Activated T-cell treated with anti-CD3 and anti-CD28 coated beads for 1 hour (primary cell): Measurements from ENCODE around the gene LRRIQ3.
"Not testable (repeated sequence)": the region's sequence is repeated elsewhere in the genome, so short reads cannot be mapped to it uniquely, and the experiment has no call there.

Experiments
- DNase-seq: peaks from one replicate; pipeline ENCODE4 v3.0.0-alpha.2; 2020; ENCODE audit warnings: low read depth

The LRRIQ3 gene

DNA sequence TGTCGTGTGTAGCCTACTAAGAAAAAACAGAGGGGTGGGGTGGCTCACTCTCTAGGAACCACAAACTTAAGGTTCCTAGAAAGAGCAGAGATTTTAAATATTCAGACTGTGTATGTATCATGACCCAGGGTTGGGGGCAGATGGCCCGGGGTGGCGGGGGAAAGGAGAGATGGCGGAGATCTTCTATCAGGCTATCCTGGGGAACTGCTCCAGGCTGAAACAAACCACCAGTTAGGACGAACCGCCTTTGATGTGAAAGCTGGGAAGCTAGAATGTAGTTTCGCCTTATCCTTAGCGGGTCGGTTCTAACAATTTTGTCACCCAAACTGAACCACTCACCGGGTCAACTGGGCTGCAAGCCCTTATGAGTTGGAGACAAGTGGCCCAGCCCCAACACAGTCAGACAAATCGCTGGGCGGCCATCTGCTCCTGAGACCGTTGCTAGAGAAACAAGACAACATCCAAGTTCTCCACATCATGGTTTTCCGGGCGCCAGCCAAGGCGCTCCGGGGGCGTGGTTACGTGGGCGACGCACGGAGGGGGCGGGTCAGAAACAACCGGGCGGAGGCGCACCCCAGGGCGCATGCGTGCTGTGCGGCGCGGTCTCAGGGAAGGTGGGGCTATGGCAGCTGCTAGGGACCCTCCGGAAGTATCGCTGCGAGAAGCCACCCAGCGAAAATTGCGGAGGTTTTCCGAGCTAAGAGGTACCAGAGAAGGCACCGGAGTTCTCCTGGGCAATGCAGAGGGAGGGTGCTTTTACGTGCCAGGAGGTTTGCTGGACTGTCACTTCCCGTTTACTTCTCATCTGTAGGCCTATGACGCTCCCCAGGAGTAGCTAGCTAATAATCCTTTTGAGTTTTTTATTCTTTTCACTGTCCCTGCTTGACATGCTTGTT, at the start of gene LRRIQ3, which contains the start of gene FPGT:
LRRIQ3 (minus strand) TSS at position 520 of the 896 bp plus-strand sequence. CDS start 14,492 bp downstream, outside the sequence.
FPGT (plus strand) TSS at position 586 of the 896 bp plus-strand sequence; CDS start at position 623, 37 bp downstream.
- peak; percentile 97 for DNase-seq

- DNase-seq = no peak
Observed at GRCh38 chr1:74246315-74246714, 48.3 kb upstream of the LRRIQ3 start.

DNA sequence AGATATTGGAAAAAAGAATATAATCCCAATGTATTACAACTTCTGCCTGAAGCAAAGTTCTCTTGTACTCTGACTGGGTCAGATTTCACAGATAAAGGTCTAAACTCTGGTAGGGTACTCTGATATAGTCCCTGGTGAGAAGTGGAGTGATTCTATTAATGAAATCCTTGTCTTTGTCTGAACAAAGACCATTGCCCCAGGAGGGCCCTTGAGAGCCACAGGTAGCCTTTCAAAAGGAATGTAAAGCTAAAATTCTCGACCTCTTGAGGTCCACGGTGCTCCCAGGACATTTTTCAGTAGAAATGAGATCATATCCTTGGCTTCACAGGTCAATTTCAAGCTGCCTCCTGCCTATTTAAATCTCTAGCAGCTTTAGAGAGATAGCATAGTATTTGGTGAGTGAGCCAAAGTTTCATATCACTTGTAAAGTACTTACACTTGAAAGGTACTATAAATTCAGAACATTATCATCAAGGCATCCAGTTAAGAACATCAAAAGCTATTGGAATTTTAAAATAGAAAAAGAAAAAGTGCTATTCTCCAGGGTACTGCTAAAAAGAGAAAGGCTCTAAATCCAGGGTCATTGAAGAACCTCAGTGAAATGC, 47.3 kb upstream of the LRRIQ3 start:
- no peak for DNase-seq

- DNase-seq = no peak
Observed at GRCh38 chr1:74237787-74238186, 39.8 kb upstream of the LRRIQ3 start.

DNA sequence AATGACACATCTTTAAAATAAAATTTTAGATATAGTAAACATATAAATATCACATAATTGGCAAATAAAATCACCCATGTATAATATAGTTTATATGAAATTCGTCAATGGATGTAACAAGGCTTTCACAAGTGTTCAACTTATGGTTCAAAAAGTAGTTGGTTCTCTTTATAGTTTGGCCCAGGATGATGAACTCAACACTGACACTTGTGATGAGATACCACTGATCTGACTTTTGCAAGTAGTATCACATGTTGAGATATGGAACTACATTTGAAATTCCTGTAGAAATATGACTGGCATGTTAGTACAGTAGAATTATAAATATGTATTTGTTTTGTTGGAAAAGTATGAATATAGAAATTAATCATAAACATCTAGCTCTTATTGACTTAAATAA, 39.1 kb upstream of the LRRIQ3 start:
- no peak for DNase-seq

GRCh38 chr1:74236440-74236839, 38.5 kb upstream of the LRRIQ3 start:
- DNase-seq = no peak

DNA sequence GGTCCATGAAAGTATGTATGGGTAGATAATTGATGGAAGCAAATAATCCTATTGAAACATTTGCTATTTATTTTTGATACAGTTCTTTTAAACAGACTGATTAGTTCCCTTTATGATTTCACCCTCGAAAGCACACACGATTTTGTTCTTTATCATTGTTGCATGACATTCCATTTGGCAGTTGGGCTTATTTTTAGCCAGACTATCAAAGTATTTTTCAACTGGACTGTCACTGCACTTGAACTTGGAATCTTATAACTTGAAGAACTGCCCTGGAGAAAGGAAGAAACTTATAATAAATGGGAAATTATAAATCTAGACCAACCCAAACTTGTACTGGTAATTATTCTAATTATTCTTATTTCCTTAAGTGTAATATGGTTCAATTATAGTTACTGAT, 37.2 kb upstream of the LRRIQ3 start, which contains the start of gene TNNI3K:
TNNI3K (plus strand) TSS at position 235 of the 400 bp plus-strand sequence; CDS start at position 300, 65 bp downstream.
- no peak for DNase-seq

DNA sequence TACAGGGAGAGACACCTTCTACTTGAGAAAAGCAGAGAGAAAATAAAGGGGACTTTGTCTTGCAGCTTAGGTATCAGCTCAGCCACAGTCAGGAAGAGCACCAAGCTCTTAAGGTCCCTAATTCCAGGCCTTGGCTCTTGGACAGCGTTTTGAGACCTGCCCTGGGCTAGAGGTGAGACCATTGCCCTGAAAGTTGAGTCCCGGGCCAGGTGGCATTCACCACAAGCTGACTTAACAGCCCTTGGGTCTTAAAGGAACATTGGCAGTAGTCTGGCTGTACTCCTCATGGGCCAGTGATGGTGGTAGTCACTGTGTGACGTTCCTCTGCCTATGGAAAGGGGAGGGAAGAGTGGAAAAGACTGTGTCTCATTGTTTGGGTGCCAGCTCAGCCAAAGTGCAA, 25.5 kb upstream of the LRRIQ3 start:
- no peak for DNase-seq

- DNase-seq = no peak
Observed at GRCh38 chr1:74222701-74223100, 24.7 kb upstream of the LRRIQ3 start.

- no peak for DNase-seq
Observed at GRCh38 chr1:74215229-74215628, 17.3 kb upstream of the LRRIQ3 start.

DNA sequence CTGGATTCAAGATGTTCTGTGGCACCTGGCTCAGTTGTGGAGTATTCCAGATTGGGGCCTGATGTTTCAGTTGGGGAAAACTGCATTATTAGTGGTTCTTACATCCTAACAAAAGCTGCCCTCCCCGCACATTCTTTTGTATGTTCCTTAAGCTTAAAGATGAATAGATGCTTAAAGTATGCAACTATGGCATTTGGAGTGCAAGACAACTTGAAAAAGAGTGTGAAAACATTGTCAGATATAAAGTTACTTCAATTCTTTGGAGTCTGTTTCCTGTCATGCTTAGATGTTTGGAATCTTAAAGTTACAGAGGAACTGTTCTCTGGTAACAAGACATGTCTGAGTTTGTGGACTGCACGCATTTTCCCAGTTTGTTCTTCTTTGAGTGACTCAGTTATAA, 7.3 kb upstream of the LRRIQ3 start:
- no peak for DNase-seq

DNA sequence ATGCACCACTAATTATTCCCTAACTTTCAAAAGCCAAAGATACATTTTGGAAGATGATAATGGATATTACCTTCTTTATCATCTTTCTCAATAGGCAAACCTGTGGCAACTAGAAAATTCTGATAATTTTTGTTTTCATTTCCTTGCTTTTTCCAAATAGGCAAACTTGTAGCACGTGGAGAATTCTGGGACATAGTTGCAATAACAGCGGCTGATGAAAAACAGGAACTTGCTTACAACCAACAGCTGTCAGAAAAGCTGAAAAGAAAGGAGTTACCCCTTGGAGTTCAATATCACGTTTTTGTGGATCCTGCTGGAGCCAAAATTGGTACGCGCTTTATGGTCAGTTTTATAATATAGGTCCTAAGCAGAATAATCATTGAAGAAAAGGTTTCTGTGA, 1.5 kb upstream of the LRRIQ3 start:
- no peak for DNase-seq

DNA sequence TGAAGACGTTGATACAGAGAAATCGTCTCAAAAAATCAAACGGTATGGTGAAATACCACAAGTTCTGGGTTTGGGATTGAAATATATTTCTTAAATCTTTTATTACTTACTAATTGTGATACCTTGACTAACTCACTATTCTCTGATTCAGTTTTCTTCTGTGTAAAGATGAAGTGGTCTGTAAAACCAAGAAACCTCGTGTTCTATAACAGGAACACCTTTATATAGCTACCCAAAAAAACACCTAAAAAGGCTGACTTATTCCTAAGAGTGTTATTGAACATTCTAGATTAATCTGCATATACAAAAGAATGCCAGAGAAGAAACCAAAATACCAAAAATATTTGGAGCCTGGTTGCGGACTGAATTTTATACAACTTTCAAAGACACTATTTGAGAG, 721 bp downstream of the LRRIQ3 start:
- no peak for DNase-seq

GRCh38 chr1:74195339-74195738, 2.6 kb downstream of the LRRIQ3 start:
- DNase-seq = no peak

DNA sequence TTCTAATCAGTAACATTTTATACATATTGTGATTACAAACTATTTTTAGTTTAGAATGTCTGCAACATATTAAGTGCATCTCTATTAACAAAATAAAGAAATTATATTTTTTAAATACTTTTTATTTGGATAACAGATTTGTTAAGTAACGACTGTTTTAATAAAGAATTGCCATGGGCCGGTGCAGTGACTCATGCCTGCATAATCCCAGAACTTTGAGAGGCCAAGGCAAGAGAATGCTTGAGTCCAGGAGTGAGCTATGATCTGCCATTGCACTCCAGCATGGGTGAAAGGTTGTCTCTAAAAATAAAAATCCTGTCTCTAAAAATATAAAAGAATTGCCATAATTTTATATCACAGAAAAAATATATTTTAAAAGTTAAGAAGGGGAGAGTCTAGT, 4.1 kb downstream of the LRRIQ3 start:
- no peak for DNase-seq

DNA sequence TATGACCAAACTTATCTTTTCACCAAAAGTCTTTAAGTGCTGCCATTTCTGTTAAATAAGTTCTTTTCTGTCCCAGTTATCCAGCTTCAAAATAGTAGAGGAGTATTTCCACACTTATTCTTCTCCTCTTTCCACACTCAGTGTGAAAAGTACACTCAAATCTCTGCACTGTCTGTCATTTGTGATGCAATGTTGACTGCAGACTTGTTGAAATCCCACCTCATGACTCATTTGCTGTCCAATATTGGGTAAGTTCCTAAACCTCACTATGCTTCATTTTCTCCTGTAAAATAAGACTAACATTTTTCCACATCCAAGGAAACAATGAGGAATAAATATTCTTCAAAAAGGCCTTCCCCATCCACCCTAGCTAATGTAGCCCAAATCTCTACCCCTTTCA, 17.5 kb downstream of the LRRIQ3 start:
- DNase-seq = no peak

- DNase-seq = not testable (repeated sequence)
Observed at GRCh38 chr1:74174423-74174822, 23.6 kb downstream of the LRRIQ3 start.

GRCh38 chr1:74162333-74162732, 35.6 kb downstream of the LRRIQ3 start:
- no peak for DNase-seq

DNA sequence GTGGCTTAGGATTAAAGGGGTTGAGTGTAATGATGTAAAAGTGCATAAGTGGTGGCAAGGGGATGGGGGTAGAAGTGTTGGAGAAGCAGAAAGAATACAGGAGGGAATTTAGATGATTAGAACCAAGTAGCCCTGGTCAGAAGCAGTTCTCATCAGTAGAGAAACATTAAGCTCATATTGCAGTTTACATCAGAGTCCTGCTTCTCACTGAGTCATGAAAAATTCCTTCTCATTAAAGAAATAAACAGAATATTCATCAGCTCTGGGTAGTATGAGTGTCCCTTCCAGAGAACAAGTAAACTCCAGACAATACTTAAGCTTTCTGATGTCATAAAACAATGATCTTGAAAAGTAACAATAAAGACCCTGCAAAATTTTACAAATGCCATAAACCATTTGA, 36.5 kb downstream of the LRRIQ3 start:
- DNase-seq = no peak

GRCh38 chr1:74160046-74160445, 37.9 kb downstream of the LRRIQ3 start:
- no peak for DNase-seq

- no peak for DNase-seq
Observed at GRCh38 chr1:74145086-74145485, 52.9 kb downstream of the LRRIQ3 start.

GRCh38 chr1:74117370-74117769, 80.6 kb downstream of the LRRIQ3 start:
- not testable (repeated sequence) for DNase-seq

DNA sequence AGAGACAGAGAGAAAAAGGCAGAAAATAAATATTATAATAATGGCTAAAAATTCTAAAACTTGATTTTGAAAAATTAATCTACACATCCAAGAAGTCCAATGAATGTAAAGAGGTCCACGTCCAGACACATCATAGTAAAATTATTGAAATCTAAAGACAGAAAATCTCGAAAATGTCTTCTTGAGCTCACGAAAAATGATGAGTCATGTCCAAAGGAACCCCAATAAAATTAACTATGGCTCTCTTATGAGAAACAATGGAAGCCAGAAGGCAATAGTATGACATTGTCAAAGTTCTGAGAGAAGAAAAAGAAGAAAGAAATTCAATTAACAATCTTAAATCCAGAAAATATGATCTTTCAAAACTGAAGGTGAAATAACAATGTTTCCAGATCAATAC, 84.6 kb downstream of the LRRIQ3 start:
- no peak for DNase-seq
